K562 (cell line): ENCODE data around the gene ARL8A. TPM values are rescaled to one million over a fixed set of nuclear protein-coding genes. Genes with fewer than 3 reads are reported as not detected.

Experiments used
- CBX3 ChIP-seq, 2 experiments: IDR thresholded peaks; 1 replicate in 1 of 2; 2 replicates in 1 of 2; pipeline ENCODE4 v1.6.1; 2012; ENCODE audit warnings: inconsistent platforms in 2 of 2, low read length in 2 of 2, borderline replicate concordance in 1 of 2, control low read depth in 1 of 2
- EWSR1 ChIP-seq: fragments of 450-650 bp; IDR thresholded peaks from 2 replicates; pipeline ENCODE4 v1.6.1; 2018; ENCODE audit warnings: borderline replicate concordance, mild to moderate bottlenecking, low read depth, moderate library complexity; ENCODE audit not compliant: partially characterized antibody
- FOXJ2 ChIP-seq: fragments of 200-800 bp; sonication (Bioruptor generic); IDR thresholded peaks from 2 replicates; pipeline ENCODE4 v1.6.1; 2016; ENCODE audit warnings: missing genetic modification characterization, missing compliant biosample characterization
- FOXO4 ChIP-seq: fragments of 450-650 bp; formaldehyde crosslinking; IDR thresholded peaks from 2 replicates; pipeline ENCODE4 v1.4.0; 2020; ENCODE audit warnings: mild to moderate bottlenecking, moderate library complexity
- KDM1A ChIP-seq, 2 experiments: fragments of 450-650 bp; IDR thresholded peaks; 2 replicates each; pipeline ENCODE4 v1.6.1; 2016; ENCODE audit warnings: mild to moderate bottlenecking in 2 of 2
- MITF ChIP-seq: IDR thresholded peaks from 2 replicates; pipeline ENCODE4 v1.6.1; 2014; ENCODE audit warnings: antibody characterized with exemption
- NFYB ChIP-seq: IDR thresholded peaks from 2 replicates; pipeline ENCODE4 v1.6.1; 2011; ENCODE audit warnings: mild to moderate bottlenecking, moderate library complexity; ENCODE audit not compliant: insufficient read length; ENCODE audit errors: extremely low read depth
- PCBP2 ChIP-seq: fragments of 200-400 bp; formaldehyde crosslinking; IDR thresholded peaks from 2 replicates; pipeline ENCODE4 v1.6.1; 2018; ENCODE audit warnings: low read length, low read depth, mild to moderate bottlenecking, moderate library complexity; ENCODE audit not compliant: poor library complexity, severe bottlenecking
- POLR3G ChIP-seq: IDR thresholded peaks from 2 replicates; pipeline ENCODE4 v1.6.1; 2011; ENCODE audit not compliant: insufficient read length, insufficient replicate concordance; ENCODE audit errors: extremely low read depth
- TOE1 ChIP-seq, 2 experiments: fragments of 450-650 bp in 1 of 2; sonication (generic) in 1 of 2; formaldehyde crosslinking in 1 of 2; IDR thresholded peaks; 2 replicates each; pipeline versions ENCODE4 v1.7.1 to v1.8.0; 2016 to 2022; ENCODE audit warnings: borderline replicate concordance in 2 of 2, mild to moderate bottlenecking in 2 of 2, antibody characterized with exemption in 1 of 2, inconsistent platforms in 1 of 2, low read depth in 1 of 2, missing genetic modification reagents in 1 of 2, moderate library complexity in 1 of 2
- ZKSCAN1 ChIP-seq: fragments of 150-350 bp; IDR thresholded peaks from 2 replicates; pipeline ENCODE4 v1.6.1; 2016; ENCODE audit warnings: low read depth, low read length
- ZNF143 ChIP-seq: sonication (generic); formaldehyde crosslinking; IDR thresholded peaks from 2 replicates; pipeline ENCODE4 v1.9.0; 2022; ENCODE audit warnings: mild to moderate bottlenecking, missing genetic modification reagents
- ZNF274 ChIP-seq: IDR thresholded peaks from 2 replicates; pipeline ENCODE4 v1.6.1; 2011; ENCODE audit warnings: low read depth, mild to moderate bottlenecking, low read length, moderate library complexity, borderline replicate concordance
- ZNF398 ChIP-seq: fragments of 250-450 bp; sonication (Bioruptor Pico); IDR thresholded peaks from 2 replicates; pipeline ENCODE4 v1.8.0; 2021; ENCODE audit warnings: moderate library complexity, mild to moderate bottlenecking, inconsistent platforms
- ZNF445 ChIP-seq: fragments of 250-450 bp; sonication (Bioruptor Pico); IDR thresholded peaks from 2 replicates; pipeline ENCODE4 v1.4.0; 2020; ENCODE audit warnings: low read depth, mild to moderate bottlenecking, moderate library complexity
- ZNF551 ChIP-seq: fragments of 250-450 bp; sonication (Bioruptor Pico); IDR thresholded peaks from 2 replicates; pipeline ENCODE4 v1.5.0; 2021; ENCODE audit warnings: mild to moderate bottlenecking, moderate library complexity
- ZNF592 ChIP-seq: fragments of 450-650 bp; IDR thresholded peaks from 2 replicates; pipeline ENCODE4 v1.6.1; 2017; ENCODE audit warnings: antibody characterized with exemption, mild to moderate bottlenecking
- polyA plus RNA-seq, 8 experiments: library from polyadenylated mRNA; depleted of rRNA in 4 of 8; stranded (reverse) in 5 of 8; unstranded in 3 of 8; fragments of >200 nt; fragmentation: Nextera tagmentation in 2 of 8; fragmentation: Illumina TruSeq in 1 of 8; extraction: Ambion mirVana in 2 of 8; extraction: Trizol in 1 of 8; gene quantifications; 2 replicates each; pipeline versions ENCODE4 v1.2.1 to v1.2.3, GENCODE V29; 2011 to 2014; ENCODE audit warnings: inconsistent platforms in 1 of 8, missing spikeins in 1 of 8
- total RNA-seq, 7 experiments: library from RNA; depleted of rRNA in 6 of 7; stranded (reverse); fragments of >200 nt in 6 of 7; fragmentation: Illumina TruSeq in 2 of 7; extraction: Trizol in 2 of 7; gene quantifications; 2 replicates each; pipeline versions ENCODE4 v1.2.1 to v1.2.3, GENCODE V29; 2011 to 2021; ENCODE audit warnings: low replicate concordance in 1 of 7

ARL8A gene
- total and polyA plus RNA-seq, 9 of the 15 experiments (the other 6 are each of a cell fraction or from before 2014, with no cell fraction given): 0.17 to 27.3 (median 15.6) TPM

- TF ChIP-seq ZNF592 (no peak), NFYB (peak; percentile 21), MITF (no peak), FOXJ2 (tag) (no peak), ZNF551 (CRISPR knock-in tag) (no peak), TOE1 (IDR thresholded peaks at IDR 0.05; ENCODE audit: borderline replicate concordance) (peak; percentile 34; the same call in 1 of the 2 replicates), TOE1 (CRISPR knock-in tag; IDR thresholded peaks at IDR 0.05; ENCODE audit: borderline replicate concordance, low read depth) (no peak), ZNF398 (CRISPR knock-in tag) (no peak), FOXO4 (CRISPR knock-in tag) (no peak), ZKSCAN1 (no peak), ZNF445 (CRISPR knock-in tag) (no peak), KDM1A (IDR thresholded peaks at IDR 0.05) (peak; percentile 76 to 84), ZNF143 (CRISPR knock-in tag) (no peak), ZNF274 (no peak), EWSR1 (no peak), POLR3G (no peak), PCBP2 (no peak), CBX3 (IDR thresholded peaks at IDR 0.05; ENCODE audit: borderline replicate concordance in 1 of 2, low read length in 2 of 2) (no peak)
Observed at GRCh38 chr1:202105571-202106339, 38.8 kb downstream of the ARL8A start (continued).
